GM19035 (cell line): ENCODE results near the gene COPS2.
"Not testable (repeated sequence)": the region's sequence is repeated elsewhere in the genome, so short reads cannot be mapped to it uniquely, and the experiment has no call there.

Experiments
- ATAC-seq: cut with Tn5 transposase; IDR thresholded peaks from one replicate; pipeline ENCODE4 v1.9.1; 2021; ENCODE audit not compliant: unreplicated experiment

Gene COPS2

DNA sequence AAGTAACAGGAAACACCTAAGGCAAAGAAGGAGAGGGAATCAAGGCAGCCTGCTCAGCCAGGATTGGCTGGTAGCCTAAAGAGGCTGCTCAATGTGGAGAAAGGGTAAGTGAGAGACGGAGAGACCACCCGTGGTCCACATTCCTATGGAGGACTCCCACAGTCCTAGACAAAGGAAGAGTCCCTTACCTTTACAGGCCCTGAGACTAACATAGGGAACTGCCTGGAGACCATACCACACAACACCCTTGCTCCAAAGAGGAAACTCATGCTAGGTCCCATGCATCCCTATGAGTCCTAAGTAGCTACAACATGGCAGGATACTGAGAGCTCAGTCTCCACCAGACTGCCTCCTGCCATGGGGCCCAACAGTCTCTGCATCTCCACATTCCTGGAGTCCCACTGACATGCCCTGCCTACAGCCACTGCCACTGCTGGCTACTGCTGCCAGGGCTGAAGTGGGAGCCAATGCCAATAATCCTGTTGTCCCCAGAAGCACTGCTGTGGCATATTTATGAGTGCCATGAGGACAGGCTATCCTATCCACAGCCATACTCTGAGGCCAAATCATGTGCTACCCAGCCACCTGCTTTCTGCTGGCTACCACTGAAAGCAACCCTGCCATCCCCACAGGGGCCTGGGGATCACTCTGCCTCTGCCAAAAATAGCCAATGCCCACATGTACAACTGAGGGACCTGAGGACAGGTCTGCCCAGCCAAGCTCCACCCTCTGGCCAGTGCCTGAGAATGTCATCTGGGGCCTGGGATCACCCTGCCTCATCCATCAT lies 45.0 kb downstream of the COPS2 start:
- ATAC-seq, result no peak

DNA sequence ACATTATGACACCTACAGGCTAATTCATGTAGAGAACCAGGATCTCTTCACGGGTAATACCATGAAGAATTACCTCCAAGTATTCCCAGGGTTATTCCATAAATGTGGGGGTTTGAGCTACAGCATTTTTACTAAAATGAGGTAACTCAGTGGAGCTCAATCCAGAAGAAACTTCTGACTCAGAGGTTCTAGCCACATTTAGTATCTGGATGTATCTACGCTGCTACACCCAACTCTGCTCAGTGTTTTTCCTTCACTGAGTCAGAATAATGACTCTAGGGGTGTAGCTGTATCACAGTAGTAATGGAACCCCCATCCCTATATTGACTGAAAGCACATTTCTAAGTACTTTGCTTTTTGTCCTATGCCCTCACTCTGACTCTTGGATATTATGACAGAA lies 52.4 kb downstream of the COPS2 start:
- no peak for ATAC-seq

DNA sequence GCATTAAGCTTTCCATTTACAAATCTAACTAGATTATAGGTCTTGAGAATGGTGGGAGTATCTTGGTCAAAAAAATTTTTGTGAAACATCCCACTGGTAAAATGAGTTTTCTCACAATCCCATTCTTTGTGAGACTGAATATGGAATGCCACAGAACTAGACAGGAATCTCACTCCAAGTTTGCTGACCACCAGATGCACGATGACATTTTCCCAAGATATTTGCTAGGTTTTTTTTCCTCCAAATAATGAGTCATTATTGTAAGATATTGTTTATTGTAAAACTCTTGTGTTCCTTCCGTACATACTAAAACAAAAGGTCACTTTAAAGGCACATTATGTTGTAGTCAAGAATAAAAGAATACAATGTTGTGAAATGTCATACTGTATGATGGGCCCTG lies 53.9 kb downstream of the COPS2 start:
- no peak for ATAC-seq

DNA sequence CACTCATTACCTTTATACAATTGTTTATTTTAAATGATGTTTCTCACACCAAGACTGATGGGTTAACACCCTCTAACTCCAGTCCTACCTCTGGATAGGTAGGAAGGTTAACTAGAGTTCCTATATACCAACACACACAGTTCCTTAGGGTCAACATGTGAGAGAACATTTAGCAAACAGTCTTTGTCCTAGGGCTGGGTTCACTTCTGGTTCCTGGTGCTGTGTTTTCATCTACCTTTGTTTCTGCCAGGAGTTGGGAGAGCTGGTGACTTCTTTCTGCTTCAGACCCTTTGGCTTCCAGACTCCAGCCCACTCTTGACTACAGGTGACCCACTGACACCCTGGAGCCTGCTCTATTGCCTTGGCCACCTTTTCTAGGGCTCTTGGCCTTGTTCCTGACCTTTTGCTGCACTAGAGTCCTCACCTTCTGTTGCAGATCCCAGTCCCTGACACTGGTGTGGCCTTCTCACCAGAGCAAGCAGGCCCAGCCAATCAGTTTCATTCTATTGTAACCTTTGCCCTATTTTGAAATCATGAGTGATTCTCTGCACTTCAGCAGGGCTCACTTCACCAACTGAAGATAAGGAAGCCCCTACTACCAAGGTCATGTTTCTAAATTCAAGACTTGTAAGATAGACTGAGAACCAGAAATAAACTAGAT lies 59.2 kb downstream of the COPS2 start:
- ATAC-seq, result no peak

DNA sequence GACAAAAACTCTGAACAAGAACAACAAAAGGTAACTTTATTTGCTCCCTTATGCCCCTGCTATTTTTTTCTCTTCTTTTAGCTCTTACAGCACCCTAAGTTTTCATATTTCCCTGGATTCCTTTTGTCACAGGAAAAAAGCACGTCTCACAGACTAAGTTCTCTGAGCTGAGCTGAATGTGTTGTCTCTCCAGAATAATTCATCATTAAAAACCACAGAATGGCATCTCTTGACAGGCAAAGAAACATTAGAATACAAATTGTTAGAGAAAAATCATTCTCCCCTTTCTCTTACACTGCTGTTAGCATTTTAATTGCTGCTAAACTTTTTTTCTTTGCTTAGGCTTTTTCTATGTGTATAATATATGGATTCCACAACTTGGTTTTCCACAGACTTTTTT lies 60.5 kb downstream of the COPS2 start:
- no peak for ATAC-seq

DNA sequence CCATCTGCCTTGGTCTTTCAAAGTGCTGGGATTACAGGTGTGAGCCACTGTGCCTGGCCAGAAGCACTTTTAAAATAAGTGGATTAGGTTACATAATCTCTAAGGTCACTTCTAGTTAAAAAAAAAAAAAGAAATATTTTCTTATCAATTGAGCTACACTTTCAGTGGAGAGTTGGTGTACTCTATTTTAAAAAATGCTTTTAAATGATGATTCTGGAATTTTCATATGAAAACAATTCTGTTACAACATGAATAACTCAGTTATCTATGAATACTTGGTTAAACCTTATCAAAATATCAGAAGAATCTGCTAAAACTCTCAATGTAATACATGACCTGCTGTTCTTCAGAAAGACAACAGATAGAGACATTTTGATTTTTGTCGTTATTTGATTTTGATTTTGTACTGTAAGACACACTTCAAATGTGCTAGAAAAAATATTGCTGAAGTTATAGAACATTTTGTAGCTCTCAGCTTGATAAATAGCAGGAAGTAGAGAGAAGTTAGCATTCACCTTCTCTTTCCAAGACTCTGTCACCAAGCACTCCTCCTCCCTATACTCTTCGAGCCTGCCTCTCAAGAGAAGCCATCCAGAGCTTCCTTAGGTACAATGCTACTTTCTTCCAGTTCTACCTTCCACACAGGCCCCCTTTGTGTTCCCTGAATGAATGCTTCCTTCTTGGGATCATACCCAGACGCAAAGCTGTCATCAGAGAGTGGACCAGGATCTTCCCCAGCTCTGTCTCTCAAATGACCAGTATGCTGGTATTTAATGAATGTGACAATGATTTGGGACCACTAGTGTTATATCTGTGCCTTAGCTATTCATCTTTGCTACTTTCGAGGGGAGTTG lies 61.9 kb downstream of the COPS2 start:
- ATAC-seq, result no peak

DNA sequence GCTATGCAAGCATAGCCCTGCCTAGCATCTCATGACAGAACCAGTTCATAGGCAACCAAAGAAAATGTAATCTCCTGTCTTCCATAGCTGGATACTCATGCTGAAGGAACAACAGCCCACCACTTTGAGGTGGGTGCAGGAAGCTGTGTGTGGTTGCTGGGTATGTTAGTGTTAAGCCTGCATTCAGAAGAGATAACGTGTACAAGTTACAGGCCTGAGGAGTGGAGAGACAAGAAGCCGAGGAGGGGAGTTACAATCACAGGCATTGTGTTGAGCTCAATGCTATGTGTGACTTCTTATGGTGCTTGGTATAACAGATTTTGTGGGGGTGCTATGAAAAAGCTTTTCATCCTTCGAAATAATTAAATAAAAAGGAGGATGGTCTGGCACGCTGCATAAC lies 66.4 kb downstream of the COPS2 start:
- no peak for ATAC-seq

DNA sequence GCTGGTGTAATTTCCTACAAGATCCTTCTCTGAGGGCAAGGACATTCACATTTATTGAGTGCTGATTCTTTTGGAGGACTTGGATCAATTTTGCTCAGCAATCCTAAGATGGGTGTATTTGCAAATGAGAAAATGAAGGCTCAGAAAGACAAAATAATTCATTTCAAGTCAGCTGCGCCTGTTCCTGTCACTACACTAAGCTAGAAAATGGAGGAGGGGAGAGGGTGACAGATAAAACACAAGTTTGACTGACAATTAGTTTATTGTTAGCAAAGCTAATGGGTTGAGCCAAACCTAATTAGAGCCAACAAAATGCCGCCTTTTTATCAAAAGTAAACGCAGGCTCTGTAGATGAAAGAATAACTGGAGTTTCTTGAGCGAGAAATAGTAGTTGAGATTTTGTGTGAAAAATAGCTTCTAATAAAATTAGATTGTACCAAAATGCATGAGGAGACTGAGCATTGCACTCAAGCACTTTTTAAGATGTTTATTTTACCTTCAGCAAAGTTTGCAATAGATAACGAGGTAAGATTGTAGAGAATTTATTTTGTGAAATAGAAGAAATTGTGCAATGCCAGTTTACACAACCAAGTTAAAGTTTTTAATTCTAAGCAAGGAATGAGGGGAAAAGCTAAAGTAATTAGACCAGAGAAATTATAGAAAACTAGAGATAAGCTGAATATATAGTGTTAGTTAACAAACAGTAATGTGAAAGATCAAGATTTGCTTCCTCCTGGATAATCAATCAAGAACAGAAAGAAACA lies 69.5 kb downstream of the COPS2 start:
- ATAC-seq, result no peak

DNA sequence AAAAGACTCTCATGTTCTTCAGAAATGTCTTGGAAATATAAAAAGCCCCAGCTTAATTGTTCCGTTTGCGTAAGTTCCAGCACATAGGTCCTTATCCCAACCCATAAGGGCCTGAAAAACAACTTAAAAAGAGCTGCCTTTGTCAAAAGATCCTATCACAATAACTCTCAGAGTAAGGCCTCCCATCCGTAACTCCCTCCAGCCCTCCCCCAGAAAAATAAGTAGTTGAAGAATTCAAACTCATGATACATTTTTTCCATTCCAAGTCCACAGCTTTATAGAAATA lies 71.2 kb downstream of the COPS2 start:
- no peak for ATAC-seq

DNA sequence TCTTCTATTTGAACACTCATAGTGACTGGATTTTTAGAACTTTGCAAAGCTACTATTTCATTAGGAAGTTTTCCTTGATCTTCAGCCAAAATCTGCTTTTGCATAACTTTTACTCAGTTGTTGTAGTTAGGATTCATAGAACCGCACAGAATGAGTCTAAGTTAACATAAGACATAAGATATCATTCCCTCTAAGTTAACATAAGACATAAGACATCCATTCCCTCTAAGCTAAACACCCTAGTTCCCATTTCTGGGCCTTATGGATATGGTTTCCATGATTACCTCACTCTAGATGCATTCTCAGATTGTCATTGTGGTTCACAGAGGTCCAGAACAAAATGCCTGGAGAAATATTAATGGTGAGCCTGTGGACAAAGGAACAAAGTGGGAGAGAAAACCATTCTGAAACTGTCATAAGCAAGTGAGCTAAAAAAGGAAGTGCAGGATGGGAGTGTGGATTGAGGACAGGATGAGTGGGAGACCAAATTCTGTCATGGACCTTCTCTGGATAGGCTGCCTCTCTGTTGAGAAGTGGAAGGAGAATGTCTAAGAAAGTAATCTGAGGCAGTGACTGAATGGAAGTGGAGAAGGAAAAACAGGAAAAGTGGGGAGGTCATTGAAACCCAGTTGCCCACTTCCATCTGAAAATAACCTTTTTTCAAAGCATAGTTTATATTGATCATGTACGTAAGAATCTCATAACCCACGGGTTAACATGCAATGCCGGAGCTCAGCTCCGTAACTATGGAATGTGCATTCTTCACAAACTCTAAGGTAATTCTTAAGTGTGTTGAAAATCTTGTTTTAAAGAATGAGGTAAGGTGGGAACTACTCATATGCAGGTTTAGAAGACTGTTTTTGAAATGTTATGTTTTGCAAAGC lies 71.8 kb downstream of the COPS2 start:
- ATAC-seq, result no peak

DNA sequence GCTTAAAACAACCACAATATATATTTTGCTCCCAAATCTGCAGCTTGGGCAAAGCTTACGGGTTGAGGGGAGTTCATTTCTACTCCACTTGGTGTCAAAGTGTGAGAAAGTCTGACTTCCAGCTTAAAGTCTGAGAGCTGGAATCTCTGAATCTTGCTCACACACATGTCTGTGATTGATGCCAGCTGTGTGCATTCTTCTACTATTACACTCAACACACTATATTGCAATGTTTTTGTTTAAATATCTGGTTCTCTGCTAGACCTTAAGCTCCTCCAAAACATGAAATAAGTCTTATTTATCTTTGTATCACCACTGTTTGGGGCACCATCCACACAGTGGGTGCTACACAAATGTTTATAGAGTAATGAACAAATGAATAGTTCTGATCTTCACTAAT lies 72.4 kb downstream of the COPS2 start:
- ATAC-seq, result no peak

DNA sequence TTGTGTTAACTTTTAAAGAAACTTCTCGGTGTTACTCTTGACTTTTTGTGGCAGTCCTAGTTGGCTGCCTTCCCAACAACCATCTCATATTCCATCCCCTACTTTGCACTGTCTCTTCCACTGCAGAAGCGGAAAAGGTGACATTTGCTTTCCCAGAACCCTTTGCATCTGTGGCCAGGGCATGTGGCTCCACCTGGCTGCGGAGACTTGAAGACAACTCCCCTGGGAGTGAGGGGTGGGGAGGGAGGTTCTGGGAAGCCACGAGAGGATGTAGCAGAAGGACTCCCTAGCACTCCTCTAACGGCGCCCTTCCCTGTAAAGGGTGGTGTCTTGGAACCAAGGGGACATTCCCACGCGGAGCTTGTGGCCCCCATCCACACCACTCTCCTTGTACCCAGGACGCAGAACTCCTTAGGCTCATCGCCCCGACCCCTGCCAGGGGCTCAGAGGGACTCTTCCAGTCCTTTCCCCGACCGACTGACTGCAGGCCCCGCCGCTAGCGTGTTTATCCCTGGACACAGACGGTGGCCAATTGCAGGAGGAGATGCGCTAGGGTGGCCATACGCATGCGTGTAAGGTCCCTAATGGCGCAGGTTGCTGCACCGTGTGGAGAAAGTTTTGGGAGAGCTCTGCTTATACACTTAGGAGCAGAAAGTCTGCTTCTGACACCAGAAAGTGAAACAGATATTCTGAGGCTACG lies 75.9 kb downstream of the COPS2 start:
- no peak for ATAC-seq

DNA sequence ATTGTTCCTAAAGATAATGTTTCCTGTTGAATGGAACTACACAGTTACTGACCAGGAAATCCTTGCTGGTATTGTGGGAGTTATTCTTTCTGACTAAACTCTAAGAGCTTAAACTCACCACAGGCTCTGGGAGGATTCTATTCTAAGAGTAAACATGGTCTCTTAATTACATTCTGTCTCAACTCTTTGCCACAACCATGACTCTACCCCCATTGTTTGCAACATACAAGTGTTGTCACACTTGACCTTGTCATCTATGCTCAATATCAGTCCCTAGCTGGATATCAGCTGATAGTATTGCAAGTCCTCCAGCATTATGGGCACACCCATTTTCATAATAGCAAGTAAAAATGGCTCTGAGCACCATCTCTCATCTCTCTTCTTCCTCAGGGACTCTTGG lies 79.5 kb downstream of the COPS2 start:
- ATAC-seq, result no peak

DNA sequence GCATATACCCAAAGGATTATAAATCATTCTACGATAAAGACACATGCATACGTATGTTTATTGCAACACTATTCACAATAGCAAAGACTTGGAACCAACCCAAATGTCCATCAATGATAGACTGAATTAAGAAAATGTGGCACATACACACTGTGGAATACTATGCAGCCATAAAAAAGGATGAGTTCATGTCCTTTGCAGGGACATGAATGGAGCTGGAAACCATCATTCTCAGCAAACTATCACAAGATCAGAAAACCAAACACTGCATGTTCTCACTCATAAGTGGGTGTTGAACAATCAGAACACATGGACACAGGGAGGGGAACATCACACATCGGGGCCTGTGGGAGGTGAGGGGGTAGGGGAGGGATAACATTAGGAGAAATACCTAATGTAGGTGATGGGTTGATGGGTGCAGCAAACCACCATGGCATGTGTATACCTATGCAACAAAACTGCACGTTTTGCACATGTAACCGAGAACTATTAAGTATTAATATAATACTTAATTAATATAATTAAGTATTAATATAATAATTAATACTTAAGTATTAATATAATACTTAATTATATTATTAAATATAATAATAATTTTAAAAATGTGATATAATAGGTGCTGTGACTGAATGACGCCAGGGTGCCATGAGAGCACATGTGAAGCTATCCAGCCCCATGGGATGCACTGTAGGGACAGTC lies 80.7 kb downstream of the COPS2 start:
- ATAC-seq, result not testable (repeated sequence)
